ENCODE results near the gene GOLPH3. TPM values are rescaled to one million over a fixed set of nuclear protein-coding genes. Genes with fewer than 3 reads are reported as not detected.

Gene GOLPH3
- total and polyA plus RNA-seq, 2 experiments from 2014 or later, result 68.5 to 96.1 TPM

DNA sequence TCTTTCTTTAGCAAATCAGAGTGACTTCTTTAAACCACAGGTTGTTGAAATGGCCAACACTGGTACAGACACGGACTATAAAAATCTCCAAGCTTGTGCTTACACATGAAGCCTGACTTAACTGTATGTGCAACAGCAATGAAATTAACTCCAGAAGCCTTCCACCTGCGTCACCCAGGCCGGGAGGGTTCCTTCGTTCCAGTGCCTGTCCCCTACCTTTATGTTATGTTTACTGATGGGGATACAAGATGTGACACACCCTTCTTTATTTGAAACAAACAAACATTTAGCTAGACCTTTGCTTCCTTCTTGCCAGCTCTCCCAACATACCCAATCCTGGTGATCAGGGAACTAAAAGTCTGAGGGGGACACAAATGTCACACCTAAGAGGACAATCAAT, 66.0 kb downstream of the GOLPH3 start:
- TF ChIP-seq STAT1 (IDR thresholded peaks at IDR 0.05; ENCODE audit: unreplicated experiment) (no peak), EZH2phosphoT487 (IDR thresholded peaks at IDR 0.05; ENCODE audit: unreplicated experiment) (no peak), NANOG (IDR thresholded peaks at IDR 0.05; ENCODE audit: borderline replicate concordance) (no peak), ZNF114 (CRISPR knock-in tag; IDR thresholded peaks at IDR 0.05) (no peak), POLR2AphosphoS5 (IDR thresholded peaks at IDR 0.05; ENCODE audit: low read depth) (no peak), EZH2 (IDR thresholded peaks at IDR 0.05; ENCODE audit: low read depth, unreplicated experiment) (no peak), JUNB (IDR thresholded peaks at IDR 0.05; ENCODE audit: unreplicated experiment) (no peak), ZNF331 (CRISPR knock-in tag; IDR thresholded peaks at IDR 0.05; ENCODE audit: low read depth) (no peak), CREB1 (CRISPR knock-in tag; IDR thresholded peaks at IDR 0.05; ENCODE audit: low read depth) (no peak)
- TF ChIP-seq, protein P1, sequence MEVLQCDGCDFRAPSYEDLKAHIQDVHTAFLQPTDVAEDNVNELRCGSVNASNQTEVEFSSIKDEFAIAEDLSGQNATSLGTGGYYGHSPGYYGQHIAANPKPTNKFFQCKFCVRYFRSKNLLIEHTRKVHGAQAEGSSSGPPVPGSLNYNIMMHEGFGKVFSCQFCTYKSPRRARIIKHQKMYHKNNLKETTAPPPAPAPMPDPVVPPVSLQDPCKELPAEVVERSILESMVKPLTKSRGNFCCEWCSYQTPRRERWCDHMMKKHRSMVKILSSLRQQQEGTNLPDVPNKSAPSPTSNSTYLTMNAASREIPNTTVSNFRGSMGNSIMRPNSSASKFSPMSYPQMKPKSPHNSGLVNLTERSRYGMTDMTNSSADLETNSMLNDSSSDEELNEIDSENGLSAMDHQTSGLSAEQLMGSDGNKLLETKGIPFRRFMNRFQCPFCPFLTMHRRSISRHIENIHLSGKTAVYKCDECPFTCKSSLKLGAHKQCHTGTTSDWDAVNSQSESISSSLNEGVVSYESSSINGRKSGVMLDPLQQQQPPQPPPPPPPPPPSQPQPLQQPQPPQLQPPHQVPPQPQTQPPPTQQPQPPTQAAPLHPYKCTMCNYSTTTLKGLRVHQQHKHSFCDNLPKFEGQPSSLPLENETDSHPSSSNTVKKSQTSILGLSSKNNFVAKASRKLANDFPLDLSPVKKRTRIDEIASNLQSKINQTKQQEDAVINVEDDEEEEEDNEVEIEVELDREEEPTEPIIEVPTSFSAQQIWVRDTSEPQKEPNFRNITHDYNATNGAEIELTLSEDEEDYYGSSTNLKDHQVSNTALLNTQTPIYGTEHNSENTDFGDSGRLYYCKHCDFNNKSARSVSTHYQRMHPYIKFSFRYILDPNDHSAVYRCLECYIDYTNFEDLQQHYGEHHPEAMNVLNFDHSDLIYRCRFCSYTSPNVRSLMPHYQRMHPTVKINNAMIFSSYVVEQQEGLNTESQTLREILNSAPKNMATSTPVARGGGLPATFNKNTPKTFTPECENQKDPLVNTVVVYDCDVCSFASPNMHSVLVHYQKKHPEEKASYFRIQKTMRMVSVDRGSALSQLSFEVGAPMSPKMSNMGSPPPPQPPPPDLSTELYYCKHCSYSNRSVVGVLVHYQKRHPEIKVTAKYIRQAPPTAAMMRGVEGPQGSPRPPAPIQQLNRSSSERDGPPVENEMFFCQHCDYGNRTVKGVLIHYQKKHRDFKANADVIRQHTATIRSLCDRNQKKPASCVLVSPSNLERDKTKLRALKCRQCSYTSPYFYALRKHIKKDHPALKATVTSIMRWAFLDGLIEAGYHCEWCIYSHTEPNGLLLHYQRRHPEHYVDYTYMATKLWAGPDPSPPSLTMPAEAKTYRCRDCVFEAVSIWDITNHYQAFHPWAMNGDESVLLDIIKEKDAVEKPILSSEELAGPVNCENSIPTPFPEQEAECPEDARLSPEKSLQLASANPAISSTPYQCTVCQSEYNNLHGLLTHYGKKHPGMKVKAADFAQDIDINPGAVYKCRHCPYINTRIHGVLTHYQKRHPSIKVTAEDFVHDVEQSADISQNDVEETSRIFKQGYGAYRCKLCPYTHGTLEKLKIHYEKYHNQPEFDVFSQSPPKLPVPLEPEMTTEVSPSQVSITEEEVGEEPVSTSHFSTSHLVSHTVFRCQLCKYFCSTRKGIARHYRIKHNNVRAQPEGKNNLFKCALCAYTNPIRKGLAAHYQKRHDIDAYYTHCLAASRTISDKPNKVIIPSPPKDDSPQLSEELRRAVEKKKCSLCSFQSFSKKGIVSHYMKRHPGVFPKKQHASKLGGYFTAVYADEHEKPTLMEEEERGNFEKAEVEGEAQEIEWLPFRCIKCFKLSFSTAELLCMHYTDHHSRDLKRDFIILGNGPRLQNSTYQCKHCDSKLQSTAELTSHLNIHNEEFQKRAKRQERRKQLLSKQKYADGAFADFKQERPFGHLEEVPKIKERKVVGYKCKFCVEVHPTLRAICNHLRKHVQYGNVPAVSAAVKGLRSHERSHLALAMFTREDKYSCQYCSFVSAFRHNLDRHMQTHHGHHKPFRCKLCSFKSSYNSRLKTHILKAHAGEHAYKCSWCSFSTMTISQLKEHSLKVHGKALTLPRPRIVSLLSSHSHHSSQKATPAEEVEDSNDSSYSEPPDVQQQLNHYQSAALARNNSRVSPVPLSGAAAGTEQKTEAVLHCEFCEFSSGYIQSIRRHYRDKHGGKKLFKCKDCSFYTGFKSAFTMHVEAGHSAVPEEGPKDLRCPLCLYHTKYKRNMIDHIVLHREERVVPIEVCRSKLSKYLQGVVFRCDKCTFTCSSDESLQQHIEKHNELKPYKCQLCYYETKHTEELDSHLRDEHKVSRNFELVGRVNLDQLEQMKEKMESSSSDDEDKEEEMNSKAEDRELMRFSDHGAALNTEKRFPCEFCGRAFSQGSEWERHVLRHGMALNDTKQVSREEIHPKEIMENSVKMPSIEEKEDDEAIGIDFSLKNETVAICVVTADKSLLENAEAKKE (CRISPR knock-in tag; IDR thresholded peaks at IDR 0.05), result no peak
- TF ChIP-seq, protein P2, sequence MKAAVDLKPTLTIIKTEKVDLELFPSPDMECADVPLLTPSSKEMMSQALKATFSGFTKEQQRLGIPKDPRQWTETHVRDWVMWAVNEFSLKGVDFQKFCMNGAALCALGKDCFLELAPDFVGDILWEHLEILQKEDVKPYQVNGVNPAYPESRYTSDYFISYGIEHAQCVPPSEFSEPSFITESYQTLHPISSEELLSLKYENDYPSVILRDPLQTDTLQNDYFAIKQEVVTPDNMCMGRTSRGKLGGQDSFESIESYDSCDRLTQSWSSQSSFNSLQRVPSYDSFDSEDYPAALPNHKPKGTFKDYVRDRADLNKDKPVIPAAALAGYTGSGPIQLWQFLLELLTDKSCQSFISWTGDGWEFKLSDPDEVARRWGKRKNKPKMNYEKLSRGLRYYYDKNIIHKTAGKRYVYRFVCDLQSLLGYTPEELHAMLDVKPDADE (IDR thresholded peaks at IDR 0.05), result no peak
- TF ChIP-seq, protein P3, sequence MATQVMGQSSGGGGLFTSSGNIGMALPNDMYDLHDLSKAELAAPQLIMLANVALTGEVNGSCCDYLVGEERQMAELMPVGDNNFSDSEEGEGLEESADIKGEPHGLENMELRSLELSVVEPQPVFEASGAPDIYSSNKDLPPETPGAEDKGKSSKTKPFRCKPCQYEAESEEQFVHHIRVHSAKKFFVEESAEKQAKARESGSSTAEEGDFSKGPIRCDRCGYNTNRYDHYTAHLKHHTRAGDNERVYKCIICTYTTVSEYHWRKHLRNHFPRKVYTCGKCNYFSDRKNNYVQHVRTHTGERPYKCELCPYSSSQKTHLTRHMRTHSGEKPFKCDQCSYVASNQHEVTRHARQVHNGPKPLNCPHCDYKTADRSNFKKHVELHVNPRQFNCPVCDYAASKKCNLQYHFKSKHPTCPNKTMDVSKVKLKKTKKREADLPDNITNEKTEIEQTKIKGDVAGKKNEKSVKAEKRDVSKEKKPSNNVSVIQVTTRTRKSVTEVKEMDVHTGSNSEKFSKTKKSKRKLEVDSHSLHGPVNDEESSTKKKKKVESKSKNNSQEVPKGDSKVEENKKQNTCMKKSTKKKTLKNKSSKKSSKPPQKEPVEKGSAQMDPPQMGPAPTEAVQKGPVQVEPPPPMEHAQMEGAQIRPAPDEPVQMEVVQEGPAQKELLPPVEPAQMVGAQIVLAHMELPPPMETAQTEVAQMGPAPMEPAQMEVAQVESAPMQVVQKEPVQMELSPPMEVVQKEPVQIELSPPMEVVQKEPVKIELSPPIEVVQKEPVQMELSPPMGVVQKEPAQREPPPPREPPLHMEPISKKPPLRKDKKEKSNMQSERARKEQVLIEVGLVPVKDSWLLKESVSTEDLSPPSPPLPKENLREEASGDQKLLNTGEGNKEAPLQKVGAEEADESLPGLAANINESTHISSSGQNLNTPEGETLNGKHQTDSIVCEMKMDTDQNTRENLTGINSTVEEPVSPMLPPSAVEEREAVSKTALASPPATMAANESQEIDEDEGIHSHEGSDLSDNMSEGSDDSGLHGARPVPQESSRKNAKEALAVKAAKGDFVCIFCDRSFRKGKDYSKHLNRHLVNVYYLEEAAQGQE (IDR thresholded peaks at IDR 0.05; ENCODE audit: unreplicated experiment), result no peak
- TF ChIP-seq, protein P4, sequence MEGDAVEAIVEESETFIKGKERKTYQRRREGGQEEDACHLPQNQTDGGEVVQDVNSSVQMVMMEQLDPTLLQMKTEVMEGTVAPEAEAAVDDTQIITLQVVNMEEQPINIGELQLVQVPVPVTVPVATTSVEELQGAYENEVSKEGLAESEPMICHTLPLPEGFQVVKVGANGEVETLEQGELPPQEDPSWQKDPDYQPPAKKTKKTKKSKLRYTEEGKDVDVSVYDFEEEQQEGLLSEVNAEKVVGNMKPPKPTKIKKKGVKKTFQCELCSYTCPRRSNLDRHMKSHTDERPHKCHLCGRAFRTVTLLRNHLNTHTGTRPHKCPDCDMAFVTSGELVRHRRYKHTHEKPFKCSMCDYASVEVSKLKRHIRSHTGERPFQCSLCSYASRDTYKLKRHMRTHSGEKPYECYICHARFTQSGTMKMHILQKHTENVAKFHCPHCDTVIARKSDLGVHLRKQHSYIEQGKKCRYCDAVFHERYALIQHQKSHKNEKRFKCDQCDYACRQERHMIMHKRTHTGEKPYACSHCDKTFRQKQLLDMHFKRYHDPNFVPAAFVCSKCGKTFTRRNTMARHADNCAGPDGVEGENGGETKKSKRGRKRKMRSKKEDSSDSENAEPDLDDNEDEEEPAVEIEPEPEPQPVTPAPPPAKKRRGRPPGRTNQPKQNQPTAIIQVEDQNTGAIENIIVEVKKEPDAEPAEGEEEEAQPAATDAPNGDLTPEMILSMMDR (conservative IDR thresholded peaks at IDR 0.05; ENCODE audit: low read depth in 2 of 2), result no peak
- Mint-ChIP-seq H3K4me1 (no peaks in the 10 kb centered on the region), H3K9me3 (peaks cover 4% of the 10 kb centered on the region; the same call in 2 of the 3 replicates), H3K36me3 (ENCODE audit: low read depth) (peaks cover 82% of the 10 kb centered on the region), H3K4me3 (no peak overlapping the region), H3K27ac (no peak overlapping the region), H3K27me3 (ENCODE audit: insufficient read depth, low read depth, poor library complexity) (no peaks in the 10 kb centered on the region)
- 0 out of 2 replicates have a peak, but pooled peaks cover 3% of the 10 kb centered on the region for H3K79me2 ChIP-seq (replicated peaks; ENCODE audit: insufficient read depth)
- H3K4me2 ChIP-seq, result no peak overlapping the region
- H2AFZ ChIP-seq, result no peak overlapping the region
- DNase-seq (ENCODE audit: low spot score) (no peak), ATAC-seq (no peak)
- no peaks in the 10 kb centered on the region for H3K27me3 ChIP-seq (ENCODE audit: insufficient read depth)
- peaks cover 10% of the 10 kb centered on the region; the same call in 1 of the 2 replicates for H4K20me1 ChIP-seq (replicated peaks; ENCODE audit: insufficient read depth)
- no peak overlapping the region for H3K4me3 ChIP-seq
- H3F3A ChIP-seq (replicated peaks; ENCODE audit: low read depth), result 0 out of 2 replicates have a peak, but pooled peaks cover 3% of the 10 kb centered on the region
- peaks cover 37% of the 10 kb centered on the region for H3K36me3 ChIP-seq (ENCODE audit: insufficient read depth)
- no peaks in the 10 kb centered on the region for H3K9me2 ChIP-seq (ENCODE audit: insufficient read depth)
- no peak overlapping the region for H3K27ac ChIP-seq (ENCODE audit: low read depth)
- H3K4me1 ChIP-seq (ENCODE audit: insufficient read depth), result no peaks in the 10 kb centered on the region

Measured in GM23338 (cell line).